GM21825 (cell line): ENCODE measurements around the gene C15orf62.
A peak's percentile ranks its signal among the peaks of the same experiment; 100 is the strongest.

Source experiments
- ATAC-seq: cut with Tn5 transposase; IDR thresholded peaks from one replicate; pipeline ENCODE4 v1.9.1; 2021; ENCODE audit warnings: mild to moderate bottlenecking, moderate library complexity; ENCODE audit not compliant: unreplicated experiment

The C15orf62 gene

GRCh38 chr15:40775740-40776536 is 6.2 kb downstream of the C15orf62 start:
- ATAC-seq = no peak

DNA sequence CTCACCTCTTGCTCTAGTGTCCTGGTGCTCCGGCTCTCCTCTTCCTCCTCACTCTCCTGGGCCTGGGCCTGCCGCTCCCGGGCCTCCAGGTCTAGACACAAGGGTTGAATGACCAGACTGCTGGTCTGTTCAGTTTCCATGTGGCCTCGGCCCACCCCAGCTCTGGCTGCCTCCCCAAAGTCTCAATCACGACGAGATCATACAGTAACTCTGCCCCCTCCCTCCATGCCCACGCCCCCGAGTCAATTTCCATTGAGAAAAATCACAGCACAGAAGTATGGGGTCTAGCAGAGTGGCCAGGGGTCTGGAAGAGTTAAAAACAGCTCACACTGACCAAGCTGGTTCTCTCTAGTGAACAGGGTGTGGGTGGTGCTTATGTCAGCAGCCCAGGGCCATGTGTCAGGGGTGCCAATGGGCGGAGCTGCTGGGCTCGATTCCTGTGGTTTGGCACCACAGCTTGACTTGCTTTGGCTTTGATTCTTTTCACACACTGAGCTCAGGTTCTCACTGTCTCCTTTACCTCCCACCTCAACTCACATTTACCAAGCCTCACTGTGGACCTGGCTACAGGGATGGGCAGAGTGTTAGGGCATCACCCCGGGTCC is 6.9 kb downstream of the C15orf62 start:
- no peak for ATAC-seq

DNA sequence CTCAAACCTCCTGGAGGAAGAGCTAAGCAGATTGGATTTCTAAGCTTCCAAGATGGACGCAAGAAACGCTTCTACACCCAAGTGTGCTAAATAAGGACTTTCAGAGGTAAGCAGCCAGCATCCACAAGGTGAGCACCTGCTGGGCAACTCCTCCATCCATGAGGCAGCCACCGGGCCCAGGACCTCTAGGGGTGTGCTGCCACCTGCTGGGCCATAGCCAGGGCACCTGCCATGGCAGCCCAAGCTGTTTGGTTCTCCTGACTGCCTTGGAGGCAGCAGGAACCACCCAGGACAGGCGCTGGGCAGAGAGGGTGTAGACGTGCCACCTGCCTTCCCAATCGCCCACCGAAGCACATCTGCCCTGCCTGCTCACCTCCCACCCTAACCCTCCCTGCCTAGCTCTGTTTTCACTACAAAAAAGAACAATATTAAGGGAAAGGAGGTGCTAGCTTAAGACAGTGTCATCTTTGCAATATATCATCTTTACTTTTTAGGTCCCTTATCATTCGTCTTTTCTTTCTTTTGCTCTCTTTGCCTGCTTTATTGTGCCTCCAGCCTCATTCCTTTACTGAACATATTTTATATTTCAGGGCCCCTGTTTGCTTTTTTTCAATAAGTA is 12.9 kb downstream of the C15orf62 start:
- no peak for ATAC-seq

- no peak for ATAC-seq
Observed at GRCh38 chr15:40785164-40785563, 15.4 kb downstream of the C15orf62 start.

DNA sequence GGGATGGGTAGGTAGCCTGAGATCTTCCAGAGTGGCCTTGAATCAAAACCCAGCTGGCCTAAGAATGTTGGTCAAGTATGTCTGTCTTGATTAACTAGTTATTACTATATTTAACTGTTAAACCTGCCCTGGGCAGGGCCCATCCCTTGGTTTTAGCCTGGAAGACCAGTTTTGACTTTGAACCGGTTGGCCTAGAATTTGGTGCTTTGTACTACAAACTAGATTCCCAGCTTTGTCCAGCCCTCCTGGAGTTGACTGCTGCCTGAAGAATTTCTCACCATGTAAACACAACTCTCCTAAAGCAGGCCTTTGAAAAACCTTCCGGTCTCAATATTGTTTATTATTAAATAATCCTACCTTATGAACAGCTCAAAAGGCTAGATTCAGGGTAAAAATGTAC is 16.0 kb downstream of the C15orf62 start:
- ATAC-seq = no peak

- no peak for ATAC-seq
Observed at GRCh38 chr15:40787344-40787841, 17.6 kb downstream of the C15orf62 start.

GRCh38 chr15:40787991-40788390 is 18.2 kb downstream of the C15orf62 start:
- ATAC-seq = no peak

DNA sequence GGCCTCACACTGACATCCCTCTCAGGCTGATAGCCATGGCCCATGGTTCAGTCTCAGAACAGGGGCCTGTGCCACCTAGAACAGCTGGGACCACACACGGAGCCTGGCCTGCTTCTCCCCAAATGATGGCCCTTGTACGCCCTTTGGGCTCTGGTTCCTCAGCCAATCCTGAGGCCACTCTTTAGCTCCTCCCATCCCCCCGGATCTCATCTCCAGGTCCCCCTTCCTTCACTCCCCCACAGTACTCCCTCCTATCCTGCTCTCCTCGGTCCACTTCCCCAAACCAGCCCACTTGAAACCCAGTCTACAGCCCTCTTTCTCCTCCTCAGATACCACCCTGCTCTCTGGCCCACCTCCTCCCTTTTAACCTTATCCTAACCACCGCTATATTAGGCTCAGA is 19.3 kb downstream of the C15orf62 start:
- no peak for ATAC-seq

DNA sequence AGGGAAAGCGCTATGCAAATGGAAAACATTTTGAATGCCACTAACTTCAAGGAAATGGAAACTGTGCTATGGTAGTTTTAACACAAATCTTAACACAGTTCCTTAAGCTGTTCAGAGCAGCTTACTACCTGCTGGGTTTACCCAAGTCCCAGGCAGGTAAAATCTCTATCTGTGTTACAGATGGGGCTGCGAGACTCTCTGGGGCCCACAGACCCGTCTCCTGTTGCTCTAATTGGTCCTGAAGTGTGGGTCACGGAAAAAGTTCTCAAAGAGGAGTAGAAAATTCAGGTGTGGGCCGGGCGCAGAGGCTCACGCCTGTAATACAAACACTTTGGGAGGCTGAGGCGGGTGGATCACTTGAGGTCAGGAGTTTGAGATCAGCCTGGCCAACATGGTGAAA is 20.2 kb downstream of the C15orf62 start:
- no peak for ATAC-seq

DNA sequence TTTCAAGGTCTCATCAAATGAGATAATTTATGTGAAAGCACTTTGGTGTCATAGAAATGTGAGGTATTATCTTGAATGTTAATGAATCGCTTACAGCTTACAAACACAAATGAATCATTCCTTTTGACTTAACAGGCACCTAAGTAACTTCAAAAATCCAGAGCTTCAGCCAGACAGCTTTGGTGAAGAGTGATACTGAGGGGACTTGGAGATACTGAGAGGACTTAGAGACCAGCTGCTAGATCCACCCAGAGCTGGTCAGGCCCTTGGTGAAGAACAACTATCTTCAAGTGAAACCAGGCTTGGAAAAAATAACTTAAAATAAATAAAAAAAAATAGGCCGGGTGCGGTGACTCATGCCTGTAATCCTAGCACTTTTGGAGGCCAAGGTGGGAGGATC is 20.9 kb downstream of the C15orf62 start:
- ATAC-seq = no peak

- ATAC-seq = no peak
Observed at GRCh38 chr15:40792394-40792793, 22.6 kb downstream of the C15orf62 start.

GRCh38 chr15:40793216-40793989 is 23.6 kb downstream of the C15orf62 start:
- no peak for ATAC-seq

- no peak for ATAC-seq
Observed at GRCh38 chr15:40796041-40796440, 26.3 kb downstream of the C15orf62 start.

DNA sequence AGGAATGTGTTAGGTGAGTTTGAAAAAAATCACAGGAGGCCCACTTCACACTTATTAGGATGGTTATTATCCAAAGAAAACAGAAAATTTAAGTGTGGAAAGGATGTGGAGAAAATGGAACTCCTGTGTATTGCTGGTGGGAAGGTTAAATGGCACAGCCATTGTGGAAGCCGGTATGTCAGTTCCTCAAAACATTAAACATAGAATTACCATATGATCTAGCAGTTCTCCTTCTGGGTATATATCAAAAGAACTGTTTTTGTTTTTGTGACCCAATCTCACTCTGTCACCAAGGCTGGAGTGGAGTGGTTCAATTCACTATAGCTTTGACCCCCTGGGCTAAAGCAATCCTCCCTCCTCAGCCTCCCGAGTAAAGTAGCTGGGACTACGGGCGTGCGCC is 26.7 kb downstream of the C15orf62 start:
- ATAC-seq = no peak

GRCh38 chr15:40799523-40799922 is 29.7 kb downstream of the C15orf62 start:
- ATAC-seq = no peak

GRCh38 chr15:40803076-40803475 is 33.3 kb downstream of the C15orf62 start:
- ATAC-seq = no peak

GRCh38 chr15:40803688-40804087 is 33.9 kb downstream of the C15orf62 start:
- no peak for ATAC-seq

DNA sequence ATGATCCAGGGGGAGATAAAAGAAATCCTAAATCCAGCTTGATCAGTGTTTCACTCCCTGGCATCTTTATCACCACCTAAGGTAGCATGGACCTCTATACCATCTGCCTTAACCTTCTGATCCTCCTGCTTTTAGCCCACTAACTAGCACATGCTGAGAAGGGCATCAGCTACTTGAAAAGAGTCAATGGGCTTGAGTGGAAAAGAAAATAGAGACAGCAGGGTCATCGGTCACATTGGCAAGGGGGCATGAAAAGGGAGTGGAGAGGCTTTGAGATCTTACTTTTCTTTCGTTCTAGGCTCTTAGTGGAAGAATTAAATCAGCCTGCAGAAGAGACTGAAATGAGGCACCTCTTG is 36.9 kb downstream of the C15orf62 start:
- ATAC-seq = no peak

DNA sequence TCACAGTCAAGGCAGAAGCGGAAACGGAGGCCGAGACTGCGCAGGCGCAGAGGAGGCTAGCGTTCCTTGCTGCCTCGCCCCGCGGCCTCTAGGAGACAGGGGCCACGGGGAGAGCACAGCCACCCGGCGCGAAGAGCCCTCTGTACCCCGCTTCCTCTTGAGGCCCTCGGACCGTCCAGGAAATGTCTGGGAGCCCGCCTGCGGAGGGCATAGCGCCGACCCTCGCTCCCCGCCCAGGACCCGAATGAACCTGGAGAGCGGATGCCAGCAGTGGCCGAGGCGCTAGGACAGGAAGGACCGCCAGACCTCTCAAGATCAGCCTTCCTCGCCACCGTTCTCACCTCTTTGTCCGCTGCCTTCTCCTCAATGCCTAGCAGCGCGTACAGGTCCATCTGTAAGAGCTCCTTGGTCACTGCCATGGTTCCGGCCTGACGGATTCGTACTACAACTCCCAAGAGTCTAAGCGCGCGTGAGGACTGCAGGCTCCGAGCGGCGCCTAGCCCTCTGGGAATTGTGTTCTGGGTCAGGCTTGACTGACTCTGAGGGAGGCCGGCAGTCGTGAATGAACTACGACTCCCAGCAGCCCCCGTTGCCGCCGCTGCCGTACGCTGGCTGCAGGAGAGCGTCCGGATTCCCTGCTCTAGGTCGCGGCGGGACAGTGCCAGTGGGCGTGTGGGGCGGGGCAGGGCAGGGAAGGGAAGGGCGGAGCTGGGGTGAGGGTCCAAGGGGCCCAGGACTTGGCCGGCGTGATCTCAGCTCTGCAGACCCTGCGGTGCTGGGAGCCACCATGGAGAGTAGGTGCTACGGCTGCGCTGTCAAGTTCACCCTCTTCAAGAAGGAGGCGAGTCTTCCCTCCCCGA is 37.5 kb downstream of the C15orf62 start, which contains the start of the genes DNAJC17 and ZFYVE19:
DNAJC17 (minus strand) TSS at position 446 of the 860 bp plus-strand sequence; CDS start at position 419, 27 bp downstream.
ZFYVE19 (plus strand) TSS at position 62 of the 860 bp plus-strand sequence; CDS start at position 563, 501 bp downstream.
- ATAC-seq = peak; percentile 93

GRCh38 chr15:40807888-40808461 is 38.2 kb downstream of the C15orf62 start:
- ATAC-seq = no peak
